Esophagus muscularis mucosa (tissue), 4 donors: Measurements from ENCODE around the gene CFI. TPM values are rescaled to one million over a fixed set of nuclear protein-coding genes. Genes with fewer than 3 reads are reported as not detected.

Experiments used
- DNase-seq: peaks from one replicate; pipeline ENCODE4 v3.0.0-alpha.2; 2017; ENCODE audit errors: extremely low spot score
- H3K27ac ChIP-seq, 4 donors: fragments of 200-600 bp; sonication (generic); replicated peaks in 1 of 4; 1 replicate in 3 of 4; 2 replicates in 1 of 4; pipeline ENCODE4 v1.5.1; 2016 to 2019; ENCODE audit warnings: mild to moderate bottlenecking in 1 of 4
- H3K27me3 ChIP-seq, 4 donors: fragments of 200-600 bp; sonication (generic); one replicate each; pipeline versions ENCODE4 v1.5.1 to v1.6.0; 2016 to 2019
- H3K36me3 ChIP-seq, 4 donors: fragments of 200-600 bp; sonication (generic); one replicate each; pipeline ENCODE4 v1.5.1; 2016 to 2019
- H3K4me1 ChIP-seq, 4 donors: fragments of 200-600 bp; sonication (generic); one replicate each; pipeline ENCODE4 v1.5.1; 2016 to 2019
- H3K4me3 ChIP-seq, 4 donors: fragments of 200-600 bp; sonication (generic); 1 replicate in 2 of 4; 2 replicates in 2 of 4; pipeline ENCODE4 v1.5.1; 2016 to 2019; ENCODE audit warnings: mild to moderate bottlenecking in 4 of 4, moderate library complexity in 1 of 4
- H3K9me3 ChIP-seq, 4 donors: fragments of 200-600 bp; sonication (generic); 1 replicate in 3 of 4; 2 replicates in 1 of 4; pipeline ENCODE4 v1.5.1; 2016 to 2019
- CTCF ChIP-seq, 3 experiments: fragments of 200-600 bp in 2 of 3; fragments of 450-650 bp in 1 of 3; sonication (generic) in 2 of 3; IDR thresholded peaks; one replicate each; pipeline ENCODE4 v1.5.1; 2017 to 2019; ENCODE audit warnings: antibody characterized with exemption in 3 of 3, mild to moderate bottlenecking in 2 of 3, moderate library complexity in 1 of 3
- EP300 ChIP-seq: sonication (generic); formaldehyde crosslinking; IDR thresholded peaks from one replicate; pipeline ENCODE4 v1.6.1; 2017; ENCODE audit warnings: antibody characterized with exemption
- POLR2A ChIP-seq: fragments of 450-650 bp; IDR thresholded peaks from one replicate; pipeline ENCODE4 v1.6.1; 2017; ENCODE audit warnings: antibody characterized with exemption, moderate library complexity, mild to moderate bottlenecking, low read depth
- POLR2AphosphoS5 ChIP-seq, 2 donors: sonication (generic); formaldehyde crosslinking; IDR thresholded peaks; one replicate each; pipeline ENCODE4 v1.6.1; 2017; ENCODE audit warnings: antibody characterized with exemption in 2 of 2
- WGBS: methylation state at CpG from one replicate; pipeline ENCODE4 v1.1.5; 2018; 5-methylcytosine and 5-hydroxymethylcytosine counted together
- intact Hi-C: fragments of 100-400 bp; cut with DNase I; formaldehyde crosslinking; loops from one replicate; pipeline ENCODE4 v1.15.1; 2023
- total RNA-seq, 4 donors: library from RNA; depleted of rRNA; stranded (reverse); fragments of >200 nt; gene quantifications; one replicate each; pipeline versions ENCODE4 v1.1.0 to v1.2.1, GENCODE V29; 2016

The CFI gene
- total RNA-seq, 4 donors from 2014 or later = 8.7 to 10.6 (median 9.9) TPM

GRCh38 chr4:109826719-109827118 is 24.9 kb upstream of the CFI start:
- intact Hi-C loops = no loop called here
- no peaks in the 10 kb centered on the region for H3K27me3 ChIP-seq
- H3K4me1 ChIP-seq = no peaks in the 10 kb centered on the region
- H3K36me3 ChIP-seq = peaks cover 7 to 41% (median 27%) of the 10 kb centered on the region in 4 donors
- H3K27ac ChIP-seq = no peak overlapping the region
- TF ChIP-seq EP300 (no peak), CTCF (IDR thresholded peaks at IDR 0.05) (peak; percentile 36 to 58 (median 47))
- H3K9me3 ChIP-seq = no peaks in the 10 kb centered on the region
- no peak for DNase-seq
- no peak overlapping the region for H3K4me3 ChIP-seq

- Histone ChIP-seq H3K36me3 (peaks cover 7 to 66% (median 34%) of the 10 kb centered on the region in 4 donors), H3K9me3 (no peaks in the 10 kb centered on the region), H3K27ac (no peak overlapping the region), H3K27me3 (no peaks in the 10 kb centered on the region), H3K4me1 (peaks cover 6 to 13% (median 9%) of the 10 kb centered on the region in 4 donors), H3K4me3 (no peak overlapping the region)
- no peak for DNase-seq
- 75% methylated on average over 2 of the region's 2 CpGs for WGBS
- TF ChIP-seq POLR2A (no peak), POLR2AphosphoS5 (IDR thresholded peaks at IDR 0.05) (no peak), CTCF (IDR thresholded peaks at IDR 0.05) (no peak), EP300 (no peak)
- intact Hi-C loops = loop anchor here (5.0 kb wide), 1 partner anchor 389 kb away; the partner anchor contains the start of gene SEC24B
Observed at GRCh38 chr4:109821185-109821584, 19.4 kb upstream of the CFI start.

- H3K4me3 ChIP-seq = no peak overlapping the region
- H3K9me3 ChIP-seq = no peaks in the 10 kb centered on the region
- intact Hi-C loops = loop anchor here (5.0 kb wide), 1 partner anchor 388 kb away; the partner anchor contains the start of gene SEC24B
- DNase-seq = no peak
- TF ChIP-seq EP300 (no peak), CTCF (IDR thresholded peaks at IDR 0.05) (no peak), POLR2A (no peak), POLR2AphosphoS5 (IDR thresholded peaks at IDR 0.05) (no peak)
- WGBS = 68% methylated on average over 2 of the region's 2 CpGs
- H3K36me3 ChIP-seq = peaks cover 7 to 65% (median 33%) of the 10 kb centered on the region in 4 donors
- H3K27ac ChIP-seq = no peak overlapping the region
- no peaks in the 10 kb centered on the region for H3K27me3 ChIP-seq
- peaks cover 7 to 17% (median 13%) of the 10 kb centered on the region in 4 donors for H3K4me1 ChIP-seq
Observed at GRCh38 chr4:109820563-109820962, 18.8 kb upstream of the CFI start.

DNA sequence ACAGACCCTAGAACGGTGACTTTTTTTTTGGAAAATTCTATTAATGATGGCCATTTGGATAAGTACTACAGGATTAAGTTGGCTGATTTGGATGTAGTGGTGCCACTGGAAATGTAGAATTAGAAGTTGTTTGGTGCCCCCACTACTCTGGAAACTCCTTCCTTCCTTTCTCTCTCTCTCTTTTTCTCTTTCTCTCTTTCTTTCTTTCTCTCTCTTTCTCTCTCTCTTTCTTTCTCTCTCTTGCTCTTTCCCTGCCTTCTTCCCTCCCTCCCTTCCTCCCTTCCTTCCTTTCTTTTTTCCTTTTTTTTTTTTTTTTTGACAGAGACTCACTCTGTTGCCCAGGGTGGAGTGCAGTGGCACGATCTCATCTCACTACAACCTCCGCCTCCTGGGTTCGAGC is 16.5 kb upstream of the CFI start:
- DNase-seq = no peak
- H3K4me1 ChIP-seq = peaks cover 7 to 25% (median 17%) of the 10 kb centered on the region in 4 donors
- no peaks in the 10 kb centered on the region for H3K27me3 ChIP-seq
- TF ChIP-seq POLR2AphosphoS5 (IDR thresholded peaks at IDR 0.05) = no peak
- no peak for TF ChIP-seq POLR2A
- TF ChIP-seq CTCF (IDR thresholded peaks at IDR 0.05) = no peak
- TF ChIP-seq EP300 = no peak
- H3K4me3 ChIP-seq = no peak overlapping the region
- H3K9me3 ChIP-seq = no peaks in the 10 kb centered on the region
- 92% methylated on average over 4 of the region's 4 CpGs for WGBS
- no peak overlapping the region for H3K27ac ChIP-seq
- peaks cover 7 to 42% (median 18%) of the 10 kb centered on the region in 4 donors for H3K36me3 ChIP-seq
- intact Hi-C loops = loop anchor here (5.0 kb wide), 1 partner anchor 116 kb away; the partner anchor contains the start of gene CASP6

- Histone ChIP-seq H3K4me3 (peak overlapping the region in 1 of 4 donors; percentile 89), H3K4me1 (peaks cover 7 to 25% (median 17%) of the 10 kb centered on the region in 4 donors), H3K36me3 (peaks cover 0 to 29% (median 7%) of the 10 kb centered on the region in 4 donors), H3K9me3 (no peaks in the 10 kb centered on the region), H3K27me3 (no peaks in the 10 kb centered on the region), H3K27ac (no peak overlapping the region)
- no peak for TF ChIP-seq CTCF (IDR thresholded peaks at IDR 0.05)
- DNase-seq = no peak
- WGBS = 73% methylated on average over 1 of the region's 1 CpG
- intact Hi-C loops = loop anchor here (2.0 to 5.0 kb wide), 2 partner anchors 86 to 115 kb away; partner anchors contain the start of genes CASP6 and PLA2G12A
Observed at GRCh38 chr4:109816894-109817293, 15.1 kb upstream of the CFI start.
